ENCODE data around the gene LY6G6F. TPM values are rescaled to one million over a fixed set of nuclear protein-coding genes. Genes with fewer than 3 reads are reported as not detected.

Gene LY6G6F
- total and polyA plus RNA-seq, 10 of the 15 experiments (the other 5 are each of a cell fraction or from before 2014, with no cell fraction given) = not detected

DNA sequence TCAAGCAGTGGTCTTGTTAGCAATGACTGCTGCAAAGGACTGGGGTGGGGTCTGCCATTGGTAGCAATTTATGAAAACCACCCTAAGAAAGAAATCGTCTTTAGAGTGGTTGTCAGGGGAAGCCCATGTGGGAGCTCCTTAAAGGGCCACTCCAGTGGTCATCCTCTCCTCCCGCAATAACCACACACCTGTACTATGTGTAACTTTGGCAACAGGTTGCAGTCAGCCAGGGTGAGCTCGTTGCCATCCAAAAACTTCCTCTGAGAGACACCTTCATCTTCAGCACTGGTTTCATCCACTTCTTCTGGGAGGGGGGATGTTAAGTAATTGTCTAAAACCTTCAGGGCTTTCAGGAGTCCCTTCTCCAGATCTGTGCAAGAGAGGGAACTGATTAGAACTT, 25.4 kb downstream of the LY6G6F start:
- FAIRE-seq (no peak), ATAC-seq (no peak), DNase-seq (ENCODE audit: low read depth, low spot score) (no peak)
- Histone ChIP-seq H3K36me3 (ENCODE audit: control insufficient read depth in 2 of 2, insufficient read depth in 2 of 2, low read length in 1 of 2) (peaks cover 6 to 15% of the 10 kb centered on the region in 2 experiments; a peak in 3 of 4 replicates), H2AFZ (ENCODE audit: control insufficient read depth, low read depth, low read length) (no peak overlapping the region), H4K20me1 (ENCODE audit: control insufficient read depth, insufficient read depth) (0 out of 2 replicates have a peak, but pooled peaks cover 4% of the 10 kb centered on the region), H3K27ac (ENCODE audit: control insufficient read depth, insufficient read depth) (no peak overlapping the region), H3K4me2 (ENCODE audit: control insufficient read depth, insufficient read depth) (no peak overlapping the region), H3K4me1 (ENCODE audit: control insufficient read depth, insufficient read depth, low read length) (peaks cover 35% of the 10 kb centered on the region), H3K4me3 (no peak overlapping the region), H3K9me3 (replicated peaks; ENCODE audit: control insufficient read depth, insufficient read depth, low read length) (no peaks in the 10 kb centered on the region), H3K9ac (ENCODE audit: control insufficient read depth, insufficient read depth, low read length) (no peak overlapping the region), H3K79me2 (ENCODE audit: control insufficient read depth, insufficient read depth, low read length) (peaks cover 40% of the 10 kb centered on the region), H3K27me3 (replicated peaks in 1 of 2; ENCODE audit: control insufficient read depth in 2 of 2, insufficient read depth in 2 of 2, low read length in 1 of 2) (no peaks in the 10 kb centered on the region)
- ChIA-PET CTCF (interaction anchor here (0.9 to 15.8 kb wide), 8 partner anchors 16 to 221 kb away, joined by 3 to 208 read pairs (median 4); partner anchors contain the start of genes HSPA1B and LSM2), RAD21 (ENCODE audit: unreplicated experiment) (interaction anchor here (1.7 to 2.5 kb wide), 2 partner anchors 29 to 38 kb away, joined by 4 to 9 read pairs; partner anchors contain the start of gene ABHD16A), POLR2A (interaction anchor here (0.6 to 9.7 kb wide), 7 partner anchors 26 to 614 kb away, joined by 3 to 158 read pairs (median 3); partner anchors contain the start of genes HSPA1B and LY6G6F), SMC1A (ENCODE audit: uncharacterized antibody, unreplicated experiment) (interaction anchor here (0.9 to 3.9 kb wide), 6 partner anchors 9 to 101 kb away, joined by 3 to 41 read pairs (median 4); partner anchors contain the start of gene LSM2)
- 54% methylated on average over 3 of the region's 3 CpGs for WGBS (ENCODE audit: insufficient coverage, insufficient replicate concordance, low lambda C conversion rate, missing lambda C conversion rate)
- in situ Hi-C loops (cut with MboI) = no loop called here
- no peak for TF ChIP-seq POLR2AphosphoS2 (IDR thresholded peaks at IDR 0.05; ENCODE audit: low read depth, low read length)
- TF ChIP-seq, protein P1, sequence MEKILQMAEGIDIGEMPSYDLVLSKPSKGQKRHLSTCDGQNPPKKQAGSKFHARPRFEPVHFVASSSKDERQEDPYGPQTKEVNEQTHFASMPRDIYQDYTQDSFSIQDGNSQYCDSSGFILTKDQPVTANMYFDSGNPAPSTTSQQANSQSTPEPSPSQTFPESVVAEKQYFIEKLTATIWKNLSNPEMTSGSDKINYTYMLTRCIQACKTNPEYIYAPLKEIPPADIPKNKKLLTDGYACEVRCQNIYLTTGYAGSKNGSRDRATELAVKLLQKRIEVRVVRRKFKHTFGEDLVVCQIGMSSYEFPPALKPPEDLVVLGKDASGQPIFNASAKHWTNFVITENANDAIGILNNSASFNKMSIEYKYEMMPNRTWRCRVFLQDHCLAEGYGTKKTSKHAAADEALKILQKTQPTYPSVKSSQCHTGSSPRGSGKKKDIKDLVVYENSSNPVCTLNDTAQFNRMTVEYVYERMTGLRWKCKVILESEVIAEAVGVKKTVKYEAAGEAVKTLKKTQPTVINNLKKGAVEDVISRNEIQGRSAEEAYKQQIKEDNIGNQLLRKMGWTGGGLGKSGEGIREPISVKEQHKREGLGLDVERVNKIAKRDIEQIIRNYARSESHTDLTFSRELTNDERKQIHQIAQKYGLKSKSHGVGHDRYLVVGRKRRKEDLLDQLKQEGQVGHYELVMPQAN (conservative IDR thresholded peaks at IDR 0.05) = no peak
- no peak for TF ChIP-seq LARP7 (IDR thresholded peaks at IDR 0.05)
- TF ChIP-seq RCOR1 (conservative IDR thresholded peaks at IDR 0.05; ENCODE audit: low read depth, low read length) = no peak
- intact Hi-C loops (cut with micrococcal nuclease; ENCODE audit: unreplicated experiment) = loop anchor here (5.0 kb wide), 1 partner anchor 50 kb away; the partner anchor contains the start of gene LY6G5C
- no TSS peak for BruUV-seq (replicated peaks)

All from GM12878 (cell line).